Measurements from ENCODE around the gene ZZZ3.
"Not testable (repeated sequence)": the region's sequence is repeated elsewhere in the genome, so short reads cannot be mapped to it uniquely, and the experiment has no call there.

The ZZZ3 gene

GRCh38 chr1:77682460-77683159 lies at the start of gene ZZZ3:
Gene ZZZ3 (minus strand): TSS chr1:77682658. CDS start chr1:77633354, 49,304 bp downstream.
- peak; percentile 79 to 82 for DNase-seq (ENCODE audit: low read depth in 2 of 2, low spot score in 1 of 2)

DNA sequence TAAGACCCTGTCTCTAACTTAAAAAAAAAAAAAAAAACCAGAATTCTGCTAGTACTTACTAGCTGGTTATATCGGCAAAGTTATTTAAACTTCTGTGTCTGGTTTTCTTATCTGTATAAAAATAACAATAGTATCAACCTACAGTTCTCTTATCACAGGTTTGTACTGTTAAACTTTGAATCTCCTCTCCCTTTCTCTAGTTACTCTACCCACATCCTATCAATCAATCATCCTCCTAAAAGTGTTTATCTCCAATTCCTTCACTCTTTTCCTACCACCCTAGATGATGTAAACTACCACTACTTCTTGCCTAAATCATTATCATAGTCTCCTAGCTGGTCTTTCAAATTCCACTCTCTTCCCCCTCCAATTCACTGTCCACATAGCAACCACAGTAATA lies 49.6 kb upstream of the ZZZ3 start:
- no peak for DNase-seq (ENCODE audit: low read depth in 2 of 2, low spot score in 1 of 2)

DNA sequence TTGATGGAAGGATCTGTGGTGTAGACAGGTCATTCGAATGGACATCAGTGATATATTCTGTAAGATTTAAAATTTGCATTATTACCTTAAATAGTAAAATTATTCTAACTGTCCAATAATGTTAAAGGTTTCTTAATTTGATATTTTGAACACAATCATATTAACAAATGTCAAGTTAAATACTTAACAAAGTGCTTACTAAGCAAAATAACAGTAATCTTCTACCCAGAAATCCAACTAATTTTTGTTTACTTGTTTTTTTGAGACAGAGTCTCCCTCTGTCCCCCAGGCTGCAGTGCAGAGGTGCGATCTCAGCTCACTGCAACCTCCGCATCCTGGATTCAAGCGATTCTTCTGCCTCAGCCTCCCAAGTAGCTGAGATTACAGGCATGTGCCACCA lies 43.2 kb upstream of the ZZZ3 start:
- no peak for DNase-seq (ENCODE audit: low read depth in 2 of 2, low spot score in 1 of 2)

- DNase-seq (ENCODE audit: low read depth in 2 of 2, low spot score in 1 of 2) = no peak
Measured at GRCh38 chr1:77718181-77718580, 35.7 kb upstream of the ZZZ3 start.

GRCh38 chr1:77716065-77716464 lies 33.6 kb upstream of the ZZZ3 start:
- no peak for DNase-seq (ENCODE audit: low read depth in 2 of 2, low spot score in 1 of 2)

- DNase-seq (ENCODE audit: low read depth in 2 of 2, low spot score in 1 of 2) = no peak
Measured at GRCh38 chr1:77709727-77710126, 27.3 kb upstream of the ZZZ3 start.

GRCh38 chr1:77706321-77706720 lies 23.9 kb upstream of the ZZZ3 start:
- no peak for DNase-seq (ENCODE audit: low read depth in 2 of 2, low spot score in 1 of 2)

- DNase-seq (ENCODE audit: low read depth in 2 of 2, low spot score in 1 of 2) = no peak
Measured at GRCh38 chr1:77704736-77705135, 22.3 kb upstream of the ZZZ3 start.

DNA sequence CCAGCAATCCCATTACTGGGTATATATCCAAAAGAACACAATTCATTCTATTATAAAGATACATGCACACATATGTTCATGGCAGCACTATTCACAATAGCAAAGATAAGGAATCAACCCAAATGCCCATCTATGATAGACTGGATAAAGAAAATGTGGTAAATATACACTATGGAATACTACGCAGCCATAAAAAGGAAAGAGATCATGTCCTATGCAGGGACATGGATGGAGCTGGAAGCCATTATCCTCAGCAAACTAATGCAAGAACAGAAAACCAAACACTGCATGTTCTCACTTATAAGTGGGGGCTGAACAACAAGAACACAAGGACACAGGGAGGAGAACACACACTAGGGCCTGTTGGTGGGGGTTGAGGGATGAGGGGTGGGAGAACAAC lies 17.2 kb upstream of the ZZZ3 start:
- not testable (repeated sequence) for DNase-seq (ENCODE audit: low read depth in 2 of 2, low spot score in 1 of 2)

- DNase-seq (ENCODE audit: low read depth in 2 of 2, low spot score in 1 of 2) = no peak
Measured at GRCh38 chr1:77697441-77697840, 15.0 kb upstream of the ZZZ3 start.

GRCh38 chr1:77688939-77689338 lies 6.5 kb upstream of the ZZZ3 start:
- DNase-seq (ENCODE audit: low read depth in 2 of 2, low spot score in 1 of 2) = no peak

DNA sequence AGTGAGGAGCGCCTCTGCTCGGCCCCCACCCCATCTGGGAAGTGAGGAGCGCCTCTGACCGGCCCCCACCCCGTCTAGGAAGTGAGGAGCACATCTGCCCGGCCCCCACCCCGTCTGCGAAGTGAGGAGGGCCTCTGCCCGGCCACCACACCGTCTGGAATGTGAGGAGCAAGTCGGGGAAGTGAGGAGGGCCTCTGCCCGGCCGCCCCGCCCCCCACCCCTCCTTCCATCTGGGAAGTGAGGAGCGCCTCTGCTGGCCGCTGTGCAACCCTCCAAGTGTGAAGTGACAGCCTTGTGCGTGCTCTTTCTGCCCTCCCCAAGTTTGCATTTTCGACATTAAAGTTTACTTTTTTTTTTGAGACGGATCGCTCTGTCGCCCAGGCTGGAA lies 5.1 kb upstream of the ZZZ3 start:
- DNase-seq (ENCODE audit: low read depth in 2 of 2, low spot score in 1 of 2) = no peak

DNA sequence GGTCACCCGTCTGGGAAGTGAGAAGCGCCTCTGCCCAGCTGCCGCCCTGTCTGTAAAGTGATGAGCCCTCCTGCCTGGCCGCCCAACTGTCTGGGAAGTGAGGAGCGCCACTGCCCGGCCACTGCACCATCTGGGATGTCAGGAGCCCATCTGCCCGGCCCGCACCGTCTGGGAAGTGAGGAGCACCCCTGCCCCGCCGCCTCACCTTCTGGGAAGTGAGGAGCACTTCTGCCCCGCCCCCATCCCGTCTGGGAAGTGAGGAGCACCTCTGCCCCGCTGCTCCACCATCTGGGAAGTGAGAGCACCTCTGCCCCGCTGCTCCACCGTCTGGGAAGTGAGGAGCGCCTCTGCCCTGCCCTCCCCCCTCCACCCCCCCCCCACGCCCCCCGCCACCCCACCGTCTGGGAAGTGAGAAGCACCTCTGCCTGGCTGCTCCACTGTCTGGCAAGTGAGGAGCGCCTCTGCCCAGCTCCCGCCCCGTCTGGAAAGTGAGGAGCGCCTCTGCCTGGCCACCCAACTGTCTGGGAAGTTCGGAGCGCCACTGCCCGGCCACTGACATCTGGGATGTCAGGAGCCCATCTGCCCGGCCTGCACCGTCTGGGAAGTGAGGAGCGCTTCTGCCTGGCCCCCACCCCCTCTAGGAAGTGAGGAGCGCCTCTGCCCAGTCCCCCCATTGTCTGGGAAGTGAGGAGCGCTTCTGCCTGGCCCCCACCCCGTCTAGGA lies 4.5 kb upstream of the ZZZ3 start:
- DNase-seq (ENCODE audit: low read depth in 2 of 2, low spot score in 1 of 2) = no peak

- peak; percentile 71 to 84 for DNase-seq (ENCODE audit: low read depth in 2 of 2, low spot score in 1 of 2)
Measured at GRCh38 chr1:77683160-77684148, 996 bp upstream of the ZZZ3 start.

- DNase-seq (ENCODE audit: low read depth in 2 of 2, low spot score in 1 of 2) = no peak
Measured at GRCh38 chr1:77680173-77680572, 2.3 kb downstream of the ZZZ3 start.

- DNase-seq (ENCODE audit: low read depth in 2 of 2, low spot score in 1 of 2) = no peak
Measured at GRCh38 chr1:77678660-77679610, 3.5 kb downstream of the ZZZ3 start.

DNA sequence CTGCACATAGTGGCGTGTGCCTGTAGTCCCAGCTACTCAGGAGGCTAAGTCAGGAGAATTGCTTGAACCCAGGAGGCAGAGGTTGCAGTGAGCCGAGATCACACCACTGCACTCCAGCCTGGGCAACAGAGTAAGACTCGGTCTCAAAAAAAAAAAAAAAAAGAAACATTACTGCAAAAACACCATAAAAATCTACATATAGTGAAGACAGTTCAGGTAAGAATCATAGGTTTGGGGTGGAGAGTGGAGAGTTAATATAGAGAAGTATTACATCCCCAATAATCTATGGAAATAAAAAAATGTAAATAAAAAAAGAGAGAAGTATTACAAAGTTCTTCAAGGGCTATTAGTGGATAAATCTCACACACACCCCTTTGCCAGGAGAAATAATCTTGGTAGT lies 7.7 kb downstream of the ZZZ3 start:
- DNase-seq (ENCODE audit: low read depth in 2 of 2, low spot score in 1 of 2) = not testable (repeated sequence)

DNA sequence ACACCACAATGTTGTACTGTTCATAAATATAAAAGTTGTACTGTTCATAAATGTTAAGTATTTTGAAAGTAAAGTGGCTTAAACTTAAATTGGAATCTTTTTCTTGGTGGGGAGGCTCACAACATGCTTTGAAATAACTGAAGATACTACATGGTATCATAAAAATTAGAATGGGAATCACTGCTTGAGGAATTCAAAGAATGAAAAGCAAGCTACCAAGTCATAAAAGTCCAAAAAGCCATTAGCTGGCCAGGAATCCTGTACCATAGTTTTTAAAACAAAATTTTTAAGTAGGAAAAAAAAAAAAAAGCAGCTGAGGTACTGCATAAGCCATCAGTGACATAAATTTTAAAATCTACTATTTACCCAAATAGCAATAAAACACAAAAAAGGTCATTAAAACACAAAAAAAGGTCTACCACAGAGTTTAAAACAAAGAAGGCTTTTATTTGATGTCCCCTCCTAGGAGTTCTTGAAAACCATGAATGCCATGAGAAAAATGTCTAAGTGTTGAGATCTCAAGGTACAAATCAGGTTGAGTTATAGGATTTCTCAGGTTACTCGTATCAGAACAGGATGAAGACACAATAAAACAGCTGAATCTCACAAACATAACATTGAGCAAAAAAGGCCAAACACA lies 8.6 kb downstream of the ZZZ3 start:
- no peak for DNase-seq (ENCODE audit: low read depth in 2 of 2, low spot score in 1 of 2)

GRCh38 chr1:77673030-77673429 lies 9.4 kb downstream of the ZZZ3 start:
- DNase-seq (ENCODE audit: low read depth in 2 of 2, low spot score in 1 of 2) = no peak

GRCh38 chr1:77672374-77672773 lies 10.1 kb downstream of the ZZZ3 start:
- no peak for DNase-seq (ENCODE audit: low read depth in 2 of 2, low spot score in 1 of 2)
